GM04503 (cell line): ENCODE data around the gene FGF18.
"Not testable (repeated sequence)": the region's sequence is repeated elsewhere in the genome, so short reads cannot be mapped to it uniquely, and the experiment has no call there.

Experiments used
- DNase-seq: peaks from one replicate; pipeline ENCODE4 v3.0.0-alpha.2; 2012; ENCODE audit warnings: low read depth

The FGF18 gene

GRCh38 chr5:171400169-171400568 is 19.3 kb upstream of the FGF18 start:
- DNase-seq = no peak

GRCh38 chr5:171401167-171401947 is 18.1 kb upstream of the FGF18 start:
- DNase-seq = no peak

- DNase-seq = not testable (repeated sequence)
Measured at GRCh38 chr5:171402751-171403150, 16.7 kb upstream of the FGF18 start.

GRCh38 chr5:171405615-171406014 is 13.8 kb upstream of the FGF18 start:
- DNase-seq = no peak

- no peak for DNase-seq
Measured at GRCh38 chr5:171407234-171407633, 12.2 kb upstream of the FGF18 start.

GRCh38 chr5:171409164-171410136 is 10.0 kb upstream of the FGF18 start:
- no peak for DNase-seq

GRCh38 chr5:171410181-171410580 is 9.3 kb upstream of the FGF18 start:
- DNase-seq = no peak

- no peak for DNase-seq
Measured at GRCh38 chr5:171412186-171412585, 7.3 kb upstream of the FGF18 start.

- DNase-seq = no peak
Measured at GRCh38 chr5:171413153-171413910, 6.1 kb upstream of the FGF18 start.

- DNase-seq = not testable (repeated sequence)
Measured at GRCh38 chr5:171413993-171414392, 5.5 kb upstream of the FGF18 start.

GRCh38 chr5:171415115-171415730 is 4.2 kb upstream of the FGF18 start:
- no peak for DNase-seq

GRCh38 chr5:171416160-171417049 is 3.0 kb upstream of the FGF18 start:
- no peak for DNase-seq

GRCh38 chr5:171418316-171418981 is 998 bp upstream of the FGF18 start:
- peak; percentile 23 for DNase-seq

- no peak for DNase-seq
Measured at GRCh38 chr5:171419688-171420430, 412 bp downstream of the FGF18 start.

- DNase-seq = peak; percentile 34
Measured at GRCh38 chr5:171420431-171421241, 1.2 kb downstream of the FGF18 start.

- no peak for DNase-seq
Measured at GRCh38 chr5:171421331-171422262, 2.1 kb downstream of the FGF18 start.

GRCh38 chr5:171422495-171422894 is 3.0 kb downstream of the FGF18 start:
- DNase-seq = no peak
